K562 treated with DMSO at 1 percent for 48 hours (cell line): Measurements from ENCODE around the gene PRPF6. TPM values are rescaled to one million over a fixed set of nuclear protein-coding genes. Genes with fewer than 3 reads are reported as not detected.

Experiments
- total RNA-seq: library from RNA; unstranded; fragments of 300-600 nt; gene quantifications from 2 replicates; pipeline ENCODE4 v1.2.3, GENCODE V29; 2022; ENCODE audit warnings: low replicate concordance; ENCODE audit errors: extremely low read depth

The PRPF6 gene
- not detected in 2 replicates for total RNA-seq

GRCh38 chr20:63980806-63981728 lies at the start of gene PRPF6:
Gene PRPF6 (plus strand): TSS chr20:63981132. CDS start chr20:63981246, 114 bp downstream.

GRCh38 chr20:63955827-63956663 lies 24.9 kb upstream of the PRPF6 start, which contains the start of gene UCKL1:
Gene UCKL1 (minus strand): TSS chr20:63956416. CDS start chr20:63956372, 44 bp downstream.

GRCh38 chr20:63969838-63970713 lies 10.9 kb upstream of the PRPF6 start, which contains the start of gene ZNF512B:
Gene ZNF512B (minus strand): TSS chr20:63969930. CDS start chr20:63967950, 1,980 bp downstream.

GRCh38 chr20:63979557-63980316 lies 1.2 kb upstream of the PRPF6 start, which contains the start of gene SAMD10:
Gene SAMD10 (minus strand): TSS chr20:63979642. CDS start chr20:63979467, 175 bp downstream.

GRCh38 chr20:64035933-64036345 lies 55.0 kb downstream of the PRPF6 start, which contains the start of gene C20orf204:
Gene C20orf204 (plus strand): TSS chr20:64036182. CDS start chr20:64036324, 142 bp downstream.

GRCh38 chr20:64049060-64049877 lies 68.3 kb downstream of the PRPF6 start, which contains the start of gene SOX18:
Gene SOX18 (minus strand): TSS chr20:64049639. CDS start chr20:64049516, 123 bp downstream.

GRCh38 chr20:64062596-64063388 lies 81.9 kb downstream of the PRPF6 start, which contains the start of gene TCEA2:
Gene TCEA2 (plus strand): TSS chr20:64063198. CDS start chr20:64063313, 115 bp downstream.

GRCh38 chr20:64079273-64080012 lies 98.5 kb downstream of the PRPF6 start, which contains the start of gene RGS19:
Gene RGS19 (minus strand): TSS chr20:64079518. CDS start chr20:64076886, 2,632 bp downstream.

GRCh38 chr20:64080013-64080812 lies 99.3 kb downstream of the PRPF6 start, which contains the start of gene OPRL1:
Gene OPRL1 (plus strand): TSS chr20:64080082. CDS start chr20:64092721, 12,639 bp downstream.

Other genes with a start within 250 kb of the PRPF6 start
- gene LIME1, start 244.5 kb upstream of the PRPF6 start, total RNA-seq = not detected in 2 replicates
- gene SLC2A4RG, start 241.4 kb upstream of the PRPF6 start, total RNA-seq = not detected in 2 replicates
- gene ZBTB46, start 149.9 kb upstream of the PRPF6 start, total RNA-seq = not detected in 2 replicates
- gene ABHD16B, start 119.6 kb upstream of the PRPF6 start, total RNA-seq = not detected in 2 replicates
- gene TPD52L2, start 115.9 kb upstream of the PRPF6 start, total RNA-seq = not detected in 2 replicates
- gene DNAJC5, start 86.0 kb upstream of the PRPF6 start, total RNA-seq = not detected in 2 replicates
- gene UCKL1, start 24.7 kb upstream of the PRPF6 start, total RNA-seq = not detected in 2 replicates
- gene ZNF512B, start 11.2 kb upstream of the PRPF6 start, total RNA-seq = not detected in 2 replicates
- gene SAMD10, start 1.5 kb upstream of the PRPF6 start, total RNA-seq = not detected in 2 replicates
- not detected in 2 replicates for gene C20orf204, start 55.0 kb downstream of the PRPF6 start, total RNA-seq
- gene SOX18, start 68.5 kb downstream of the PRPF6 start, total RNA-seq = not detected in 2 replicates
- not detected in 2 replicates for gene TCEA2, start 82.1 kb downstream of the PRPF6 start, total RNA-seq
- gene RGS19, start 98.4 kb downstream of the PRPF6 start, total RNA-seq = not detected in 2 replicates
- not detected in 2 replicates for gene OPRL1, start 99.0 kb downstream of the PRPF6 start, total RNA-seq
- not detected in 2 replicates for gene LKAAEAR1, start 103.3 kb downstream of the PRPF6 start, total RNA-seq
- not detected in 2 replicates for gene NPBWR2, start 126.4 kb downstream of the PRPF6 start, total RNA-seq
- not detected in 2 replicates for gene MYT1, start 183.3 kb downstream of the PRPF6 start, total RNA-seq